Panc1 (cell line): ENCODE results near the gene TGM5. TPM values are rescaled to one million over a fixed set of nuclear protein-coding genes. Genes with fewer than 3 reads are reported as not detected.

Experiments used
- ATAC-seq: fragments of 200-7000 bp; cut with Tn5 transposase; 2 replicates; pipeline ENCODE4 v1.9.1; 2020; ENCODE audit warnings: mild to moderate bottlenecking, moderate library complexity
- BruUV-seq: library from RNA; stranded (reverse); fragments of 400-500 nt; replicated peaks from 2 replicates; lab custom pipeline; 2021; lab: Mats Ljungman, UMichigan
- CTCF ChIA-PET: fragments of 300-600 bp; sonication (Branson Sonifier 250); formaldehyde crosslinking; loops from one replicate; lab custom pipeline; 2022; ENCODE audit warnings: antibody characterized with exemption; lab: Charles Lee
- POLR2A ChIA-PET: fragments of 300-600 bp; sonication (Branson Sonifier 250); formaldehyde crosslinking; loops from one replicate; lab custom pipeline; 2022; ENCODE audit warnings: antibody characterized with exemption; lab: Charles Lee
- DNase-seq: peaks from one replicate; pipeline ENCODE4 v3.0.0-alpha.2; 2010; ENCODE audit warnings: low read depth, low spot score
- H3K27ac ChIP-seq: 2 replicates; pipeline ENCODE4 v1.5.1; 2011; ENCODE audit warnings: mild to moderate bottlenecking, low read length, inconsistent platforms
- H3K27me3 ChIP-seq: fragments of 200-500 bp; sonication (Bioruptor generic); 2 replicates; pipeline ENCODE4 v1.6.0; 2014; ENCODE audit warnings: low read length, inconsistent platforms; ENCODE audit not compliant: control insufficient read depth, insufficient read depth
- H3K36me3 ChIP-seq: fragments of 200-500 bp; sonication (Bioruptor generic); 2 replicates; pipeline ENCODE4 v1.5.1; 2014; ENCODE audit warnings: inconsistent platforms, mild to moderate bottlenecking, low read length, moderate library complexity; ENCODE audit not compliant: control insufficient read depth, insufficient read depth
- H3K4me1 ChIP-seq: 2 replicates; pipeline ENCODE4 v1.5.1; 2011; ENCODE audit warnings: inconsistent platforms, mild to moderate bottlenecking, low read length, moderate library complexity; ENCODE audit not compliant: control insufficient read depth, insufficient read depth
- H3K4me3 ChIP-seq, 2 experiments: 2 replicates each; pipeline ENCODE4 v1.5.1; 2011 to 2012; ENCODE audit warnings: low read depth in 2 of 2, low read length in 2 of 2, mild to moderate bottlenecking in 2 of 2, inconsistent platforms in 1 of 2, moderate library complexity in 1 of 2
- H3K9me3 ChIP-seq: fragments of 200-500 bp; sonication (Bioruptor generic); 2 replicates; pipeline ENCODE4 v1.5.1; 2014; ENCODE audit warnings: low read depth, mild to moderate bottlenecking, inconsistent platforms, low read length, moderate library complexity; ENCODE audit not compliant: control insufficient read depth, insufficient read depth
- CTCF ChIP-seq: fragments of 450-650 bp; IDR thresholded peaks from 2 replicates; pipeline ENCODE4 v1.5.1; 2017; ENCODE audit warnings: mild to moderate bottlenecking
- POLR2AphosphoS5 ChIP-seq: IDR thresholded peaks from 2 replicates; pipeline ENCODE4 v1.6.1; 2012; ENCODE audit warnings: mild to moderate bottlenecking, low read depth, low read length, moderate library complexity
- REST ChIP-seq, 2 experiments: IDR thresholded peaks; 2 replicates each; pipeline ENCODE4 v1.6.1; 2011 to 2012; ENCODE audit warnings: low read depth in 2 of 2, control low read depth in 1 of 2, low read length in 1 of 2, mild to moderate bottlenecking in 1 of 2, moderate library complexity in 1 of 2; ENCODE audit not compliant: insufficient read depth in 1 of 2
- SIN3A ChIP-seq: IDR thresholded peaks from 2 replicates; pipeline ENCODE4 v1.6.1; 2012; ENCODE audit warnings: low read depth, mild to moderate bottlenecking, low read length, moderate library complexity, borderline replicate concordance; ENCODE audit not compliant: insufficient read depth
- TCF7L2 ChIP-seq: IDR thresholded peaks from 2 replicates; pipeline ENCODE4 v1.6.1; 2011; ENCODE audit warnings: mild to moderate bottlenecking, low read depth, low read length, inconsistent platforms
- in situ Hi-C: cut with HindIII; loops from 2 replicates; pipeline ENCODE4 v1.10.0; 2016; ENCODE audit warnings: low sequenced_read_pairs, low pct_unique_long_range_greater_than_20kb
- intact Hi-C: fragments of 100-400 bp; cut with micrococcal nuclease; formaldehyde crosslinking; loops from one replicate; pipeline ENCODE4 v1.10.0; 2022; ENCODE audit not compliant: unreplicated experiment
- total RNA-seq: library from RNA; stranded (reverse); gene quantifications from one replicate; pipeline ENCODE4 v1.2.1, GENCODE V29; 2021; ENCODE audit not compliant: unreplicated experiment

TGM5 gene
- total RNA-seq, 1 experiment from 2014 or later = not detected

GRCh38 chr15:43242616-43243015 is 24.1 kb downstream of the TGM5 start:
- Histone ChIP-seq H3K27ac (no peak overlapping the region), H3K4me1 (no peaks in the 10 kb centered on the region), H3K36me3 (no peaks in the 10 kb centered on the region), H3K27me3 (peaks cover 24% of the 10 kb centered on the region; the same call in 1 of the 2 replicates), H3K9me3 (no peaks in the 10 kb centered on the region), H3K4me3 (no peak overlapping the region)
- TF ChIP-seq TCF7L2 (no peak), REST (IDR thresholded peaks at IDR 0.05; ENCODE audit: insufficient read depth in 1 of 2, low read depth in 2 of 2, low read length in 1 of 2) (no peak), CTCF (no peak), SIN3A (no peak), POLR2AphosphoS5 (no peak)
- ChIA-PET CTCF (no interaction called here), POLR2A (no interaction called here)
- DNase-seq (no peak), ATAC-seq (no peak)
- BruUV-seq = no TSS peak
- intact Hi-C loops (no loop called here), in situ Hi-C loops (no loop called here)

GRCh38 chr15:43241100-43241499 is 25.6 kb downstream of the TGM5 start:
- DNase-seq (no peak), ATAC-seq (no peak)
- Histone ChIP-seq H3K36me3 (no peaks in the 10 kb centered on the region), H3K4me1 (no peaks in the 10 kb centered on the region), H3K27me3 (peaks cover 21% of the 10 kb centered on the region; the same call in 1 of the 2 replicates), H3K9me3 (no peaks in the 10 kb centered on the region), H3K27ac (no peak overlapping the region), H3K4me3 (no peak overlapping the region)
- intact Hi-C loops (no loop called here), in situ Hi-C loops (no loop called here)
- TF ChIP-seq POLR2AphosphoS5 (no peak), CTCF (no peak), TCF7L2 (no peak), SIN3A (no peak), REST (IDR thresholded peaks at IDR 0.05; ENCODE audit: insufficient read depth in 1 of 2, low read depth in 2 of 2, low read length in 1 of 2) (no peak)
- no TSS peak for BruUV-seq
- ChIA-PET CTCF (no interaction called here), POLR2A (no interaction called here)
